Cardiac muscle cell (in vitro differentiated cells and primary cell): ENCODE data around the gene TRIM45. TPM values are rescaled to one million over a fixed set of nuclear protein-coding genes. Genes with fewer than 3 reads are reported as not detected.
"Not testable (repeated sequence)": the region's sequence is repeated elsewhere in the genome, so short reads cannot be mapped to it uniquely, and the experiment has no call there.

Source experiments
- DNase-seq, 2 donors: peaks; one replicate each; pipeline versions ENCODE4 v3.0.0 to v3.0.0-alpha.2; 2010 to 2017; ENCODE audit warnings: low read depth in 1 of 2, low spot score in 1 of 2
- H3K27ac ChIP-seq: fragments of 200-600 bp; sonication (generic); 2 replicates; pipeline ENCODE4 v1.5.1; 2016
- H3K27me3 ChIP-seq: fragments of 200-600 bp; sonication (generic); 2 replicates; pipeline ENCODE4 v1.6.0; 2016; ENCODE audit warnings: control low read depth
- H3K36me3 ChIP-seq: fragments of 200-600 bp; sonication (generic); 2 replicates; pipeline ENCODE4 v1.5.1; 2016; ENCODE audit warnings: control low read depth
- H3K4me1 ChIP-seq: fragments of 200-600 bp; sonication (generic); 2 replicates; pipeline ENCODE4 v1.8.1; 2017; ENCODE audit warnings: low read depth, mild to moderate bottlenecking, mixed run types
- H3K4me3 ChIP-seq: fragments of 200-600 bp; sonication (generic); 2 replicates; pipeline ENCODE4 v1.5.1; 2016; ENCODE audit warnings: mild to moderate bottlenecking
- H3K9me3 ChIP-seq: fragments of 200-600 bp; sonication (generic); 2 replicates; pipeline ENCODE4 v1.5.1; 2017; ENCODE audit warnings: low read depth, mild to moderate bottlenecking, control low read depth
- CTCF ChIP-seq: IDR thresholded peaks from 2 replicates; pipeline ENCODE4 v1.5.1; 2012; ENCODE audit warnings: low read depth, mild to moderate bottlenecking, low read length
- polyA plus RNA-seq: library from polyadenylated mRNA; unstranded; fragments of >200 nt; fragmentation: Nextera tagmentation; extraction: Ambion mirVana; gene quantifications from 2 replicates; pipeline ENCODE4 v1.2.1, GENCODE V29; 2016
- total RNA-seq: library from RNA; depleted of rRNA; stranded (reverse); fragments of >200 nt; gene quantifications from 2 replicates; pipeline ENCODE4 v1.2.3, GENCODE V29; 2016

Gene TRIM45
- total and polyA plus RNA-seq, 2 experiments from 2014 or later = 17.2 to 21.5 TPM

GRCh38 chr1:117107364-117107763 lies 14.2 kb downstream of the TRIM45 start:
- peaks cover 6% of the 10 kb centered on the region for H3K4me1 ChIP-seq
- H3K36me3 ChIP-seq = no peaks in the 10 kb centered on the region
- H3K9me3 ChIP-seq = no peaks in the 10 kb centered on the region
- no peak for TF ChIP-seq CTCF
- DNase-seq = no peak
- H3K4me3 ChIP-seq = no peak overlapping the region
- no peaks in the 10 kb centered on the region for H3K27me3 ChIP-seq
- no peak overlapping the region for H3K27ac ChIP-seq

- Histone ChIP-seq H3K27ac (no peak overlapping the region), H3K9me3 (no peaks in the 10 kb centered on the region), H3K4me3 (no peak overlapping the region), H3K4me1 (no peaks in the 10 kb centered on the region), H3K36me3 (no peaks in the 10 kb centered on the region), H3K27me3 (no peaks in the 10 kb centered on the region)
- no peak for DNase-seq
- no peak for TF ChIP-seq CTCF
Observed at GRCh38 chr1:117106478-117106877, 15.1 kb downstream of the TRIM45 start.

- Histone ChIP-seq H3K36me3 (no peaks in the 10 kb centered on the region), H3K9me3 (no peaks in the 10 kb centered on the region), H3K27me3 (no peaks in the 10 kb centered on the region), H3K4me1 (no peaks in the 10 kb centered on the region), H3K4me3 (no peak overlapping the region), H3K27ac (no peak overlapping the region)
- no peak for TF ChIP-seq CTCF
- DNase-seq = no peak
Observed at GRCh38 chr1:117105722-117106121, 15.8 kb downstream of the TRIM45 start.

- no peak overlapping the region for H3K4me3 ChIP-seq
- no peak for DNase-seq
- TF ChIP-seq CTCF = no peak
- H3K27me3 ChIP-seq = no peaks in the 10 kb centered on the region
- H3K4me1 ChIP-seq = no peaks in the 10 kb centered on the region
- H3K9me3 ChIP-seq = no peaks in the 10 kb centered on the region
- H3K36me3 ChIP-seq = no peaks in the 10 kb centered on the region
- no peak overlapping the region for H3K27ac ChIP-seq
Observed at GRCh38 chr1:117104986-117105385, 16.6 kb downstream of the TRIM45 start.

- H3K4me1 ChIP-seq = peaks cover 25% of the 10 kb centered on the region
- not testable (repeated sequence) for H3K27ac ChIP-seq, H3K4me3 ChIP-seq, DNase-seq, H3K36me3 ChIP-seq, H3K9me3 ChIP-seq, H3K27me3 ChIP-seq
Observed at GRCh38 chr1:117101858-117102257, 19.7 kb downstream of the TRIM45 start.

GRCh38 chr1:117101334-117101733 lies 20.2 kb downstream of the TRIM45 start:
- no peak for DNase-seq
- Histone ChIP-seq H3K27ac (no peak overlapping the region), H3K9me3 (no peaks in the 10 kb centered on the region), H3K36me3 (no peaks in the 10 kb centered on the region), H3K4me3 (no peak overlapping the region), H3K27me3 (no peaks in the 10 kb centered on the region), H3K4me1 (peaks cover 25% of the 10 kb centered on the region)
- TF ChIP-seq CTCF = no peak
